Measurements from ENCODE around the gene RNF157. TPM values are rescaled to one million over a fixed set of nuclear protein-coding genes. Genes with fewer than 3 reads are reported as not detected.
A peak's percentile ranks its signal among the peaks of the same experiment; 100 is the strongest.

RNF157 gene
- total RNA-seq, 1 donor from 2014 or later: 18.7 TPM

DNA sequence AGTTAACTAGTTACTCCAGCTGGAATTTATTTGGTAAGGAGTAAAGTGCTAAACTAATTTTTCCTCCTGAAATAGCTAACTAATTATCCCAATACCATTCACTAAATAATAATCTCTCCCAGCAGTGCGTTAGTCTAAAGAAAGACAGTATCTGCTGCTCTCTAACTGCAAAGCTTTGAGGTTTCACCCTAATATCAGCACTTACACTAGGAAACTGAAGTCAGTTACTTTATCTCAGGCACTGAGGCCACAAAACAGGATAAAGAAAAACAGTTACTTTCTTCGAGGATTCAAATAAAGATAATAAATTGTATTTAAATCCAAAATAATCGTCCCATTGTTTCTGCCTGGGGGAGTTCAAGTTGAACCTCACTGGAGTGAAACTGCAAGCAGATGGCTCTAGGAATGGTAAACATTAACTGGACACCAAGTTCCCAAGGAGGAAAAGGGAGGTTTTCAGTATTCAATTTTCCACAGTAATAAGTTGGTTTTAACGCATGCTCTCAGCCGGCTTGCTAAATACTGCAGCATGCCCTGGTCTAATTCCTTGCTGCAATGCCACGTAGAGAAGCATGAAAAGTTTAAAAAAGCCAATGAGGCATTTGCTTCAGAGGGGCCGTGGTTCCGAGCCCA lies 79.3 kb downstream of the RNF157 start:
- no peak overlapping the region for H3K4me3 Mint-ChIP-seq (ENCODE audit: unreplicated experiment)
- H3K27ac Mint-ChIP-seq (ENCODE audit: unreplicated experiment): no peak overlapping the region
- no peaks in the 10 kb centered on the region for H3K9me3 Mint-ChIP-seq (ENCODE audit: unreplicated experiment)
- H3K27me3 Mint-ChIP-seq (ENCODE audit: unreplicated experiment): peaks cover 3% of the 10 kb centered on the region
- H3K4me1 Mint-ChIP-seq (ENCODE audit: unreplicated experiment): peaks cover 16% of the 10 kb centered on the region
- TF ChIP-seq CTCF (IDR thresholded peaks at IDR 0.05; ENCODE audit: unreplicated experiment): no peak
- peaks cover 10% of the 10 kb centered on the region for H3K36me3 Mint-ChIP-seq (ENCODE audit: low read depth, unreplicated experiment)
- DNase-seq (ENCODE audit: low spot score): no peak

DNA sequence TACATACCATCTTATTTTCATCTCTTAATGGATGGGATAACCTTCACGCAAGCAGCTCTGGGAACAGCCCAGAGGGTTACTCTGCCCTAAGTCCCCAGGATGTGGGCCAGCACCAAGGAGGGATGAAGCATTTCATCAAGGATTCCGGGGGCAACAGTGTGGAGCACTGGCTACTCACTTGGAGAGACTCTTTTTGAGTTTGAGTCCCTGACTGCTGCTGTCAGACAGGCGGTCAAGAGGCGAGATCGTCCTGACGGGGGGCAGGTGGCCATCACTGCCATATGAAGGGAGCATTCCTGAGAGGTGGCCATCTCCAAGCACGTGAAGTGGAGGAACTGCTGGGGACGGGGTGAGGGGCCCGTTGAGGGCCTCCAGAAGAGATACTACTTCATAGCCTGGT lies 81.1 kb downstream of the RNF157 start:
- H3K36me3 Mint-ChIP-seq (ENCODE audit: low read depth, unreplicated experiment): peaks cover 10% of the 10 kb centered on the region
- H3K4me1 Mint-ChIP-seq (ENCODE audit: unreplicated experiment): peaks cover 19% of the 10 kb centered on the region
- H3K4me3 Mint-ChIP-seq (ENCODE audit: unreplicated experiment): no peak overlapping the region
- no peak for DNase-seq (ENCODE audit: low spot score)
- peaks cover 3% of the 10 kb centered on the region for H3K27me3 Mint-ChIP-seq (ENCODE audit: unreplicated experiment)
- no peaks in the 10 kb centered on the region for H3K9me3 Mint-ChIP-seq (ENCODE audit: unreplicated experiment)
- no peak overlapping the region for H3K27ac Mint-ChIP-seq (ENCODE audit: unreplicated experiment)
- no peak for TF ChIP-seq CTCF (IDR thresholded peaks at IDR 0.05; ENCODE audit: unreplicated experiment)

DNA sequence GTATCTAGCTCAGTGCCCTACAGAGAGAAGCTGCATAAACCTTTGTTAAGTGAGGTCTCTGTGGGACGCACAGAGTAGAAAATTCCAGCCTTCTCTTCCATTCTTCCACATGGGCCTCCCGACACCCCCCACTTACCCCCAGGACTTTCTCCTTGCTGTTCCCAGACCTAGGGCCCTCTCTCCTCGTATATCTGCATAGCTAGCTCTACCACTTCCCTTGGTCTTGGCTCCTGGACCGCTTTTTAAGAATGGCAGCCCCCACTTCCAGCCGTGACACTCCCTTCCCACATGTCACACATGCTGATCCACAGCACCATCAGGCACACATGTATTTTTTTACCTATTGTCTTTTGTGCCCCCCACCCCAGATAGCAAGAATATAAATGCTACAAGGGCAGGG lies 82.5 kb downstream of the RNF157 start:
- peaks cover 3% of the 10 kb centered on the region for H3K27me3 Mint-ChIP-seq (ENCODE audit: unreplicated experiment)
- H3K4me1 Mint-ChIP-seq (ENCODE audit: unreplicated experiment): peaks cover 27% of the 10 kb centered on the region
- DNase-seq (ENCODE audit: low spot score): no peak
- peak overlapping the region; percentile 33 for H3K4me3 Mint-ChIP-seq (ENCODE audit: unreplicated experiment)
- peaks cover 10% of the 10 kb centered on the region for H3K36me3 Mint-ChIP-seq (ENCODE audit: low read depth, unreplicated experiment)
- TF ChIP-seq CTCF (IDR thresholded peaks at IDR 0.05; ENCODE audit: unreplicated experiment): no peak
- no peaks in the 10 kb centered on the region for H3K9me3 Mint-ChIP-seq (ENCODE audit: unreplicated experiment)
- no peak overlapping the region for H3K27ac Mint-ChIP-seq (ENCODE audit: unreplicated experiment)

- peaks cover 27% of the 10 kb centered on the region for H3K4me1 Mint-ChIP-seq (ENCODE audit: unreplicated experiment)
- no peak for DNase-seq (ENCODE audit: low spot score)
- peaks cover 3% of the 10 kb centered on the region for H3K27me3 Mint-ChIP-seq (ENCODE audit: unreplicated experiment)
- H3K4me3 Mint-ChIP-seq (ENCODE audit: unreplicated experiment): no peak overlapping the region
- no peaks in the 10 kb centered on the region for H3K9me3 Mint-ChIP-seq (ENCODE audit: unreplicated experiment)
- no peak for TF ChIP-seq CTCF (IDR thresholded peaks at IDR 0.05; ENCODE audit: unreplicated experiment)
- H3K36me3 Mint-ChIP-seq (ENCODE audit: low read depth, unreplicated experiment): peaks cover 10% of the 10 kb centered on the region
- H3K27ac Mint-ChIP-seq (ENCODE audit: unreplicated experiment): peak overlapping the region; percentile 11
Observed at GRCh38 chr17:76156662-76156991, 83.7 kb downstream of the RNF157 start.

GRCh38 chr17:76155988-76156661 lies 84.2 kb downstream of the RNF157 start:
- no peak for DNase-seq (ENCODE audit: low spot score)
- H3K27me3 Mint-ChIP-seq (ENCODE audit: unreplicated experiment): peaks cover 3% of the 10 kb centered on the region
- H3K9me3 Mint-ChIP-seq (ENCODE audit: unreplicated experiment): no peaks in the 10 kb centered on the region
- peaks cover 10% of the 10 kb centered on the region for H3K36me3 Mint-ChIP-seq (ENCODE audit: low read depth, unreplicated experiment)
- no peak overlapping the region for H3K27ac Mint-ChIP-seq (ENCODE audit: unreplicated experiment)
- H3K4me3 Mint-ChIP-seq (ENCODE audit: unreplicated experiment): no peak overlapping the region
- H3K4me1 Mint-ChIP-seq (ENCODE audit: unreplicated experiment): peaks cover 27% of the 10 kb centered on the region
- TF ChIP-seq CTCF (IDR thresholded peaks at IDR 0.05; ENCODE audit: unreplicated experiment): no peak

Data from endothelial cell (in vitro differentiated cells).